Esophagus squamous epithelium (tissue), 5 donors: ENCODE results near the gene B4GALT4. TPM values are rescaled to one million over a fixed set of nuclear protein-coding genes. Genes with fewer than 3 reads are reported as not detected.

Source experiments
- DNase-seq: peaks from one replicate; lab custom pipeline; 2025; lab: John Stamatoyannopoulos, UW
- H3K27ac ChIP-seq, 4 donors: fragments of 200-600 bp; sonication (generic); one replicate each; pipeline ENCODE4 v1.5.1; 2016 to 2019; ENCODE audit warnings: mild to moderate bottlenecking in 1 of 4
- H3K27me3 ChIP-seq, 4 donors: fragments of 200-600 bp; sonication (generic); 1 replicate in 3 of 4; 2 replicates in 1 of 4; pipeline versions ENCODE4 v1.5.1 to v1.6.0; 2017 to 2021; ENCODE audit warnings: antibody characterized with exemption in 1 of 4
- H3K36me3 ChIP-seq, 3 donors: fragments of 200-600 bp; sonication (generic); one replicate each; pipeline ENCODE4 v1.5.1; 2016 to 2019
- H3K4me1 ChIP-seq, 3 donors: fragments of 200-600 bp; sonication (generic); one replicate each; pipeline ENCODE4 v1.5.1; 2017 to 2019
- H3K4me3 ChIP-seq, 4 donors: fragments of 200-600 bp; sonication (generic); 1 replicate in 3 of 4; 2 replicates in 1 of 4; pipeline ENCODE4 v1.5.1; 2016 to 2019; ENCODE audit warnings: mild to moderate bottlenecking in 2 of 4, moderate library complexity in 1 of 4
- H3K9me3 ChIP-seq, 3 donors: fragments of 200-600 bp; sonication (generic); one replicate each; pipeline ENCODE4 v1.5.1; 2016 to 2019
- CTCF ChIP-seq, 6 experiments: fragments of 450-650 bp in 4 of 6; fragments of 200-600 bp in 2 of 6; sonication (generic) in 2 of 6; IDR thresholded peaks; one replicate each; pipeline ENCODE4 v1.5.1; 2016 to 2019; ENCODE audit warnings: antibody characterized with exemption in 6 of 6, mild to moderate bottlenecking in 4 of 6, moderate library complexity in 4 of 6
- POLR2A ChIP-seq, 4 donors: fragments of 450-650 bp; IDR thresholded peaks; one replicate each; pipeline ENCODE4 v1.6.1; 2017; ENCODE audit warnings: antibody characterized with exemption in 4 of 4, mild to moderate bottlenecking in 4 of 4, moderate library complexity in 3 of 4
- WGBS, 2 donors: methylation state at CpG; one replicate each; pipeline ENCODE4 v1.1.5; 2018; 5-methylcytosine and 5-hydroxymethylcytosine counted together
- intact Hi-C: fragments of 100-400 bp; cut with DNase I; formaldehyde crosslinking; loops from one replicate; pipeline ENCODE4 v1.15.0; 2022
- total RNA-seq, 4 donors: library from RNA; depleted of rRNA; stranded (reverse); fragments of >200 nt; gene quantifications; one replicate each; pipeline ENCODE4 v1.1.0, GENCODE V29; 2016
- donor health status: DM: yes; HTN: yes; CAD: no.

The B4GALT4 gene
- total RNA-seq, 4 donors from 2014 or later, result 12.8 to 21.6 (median 15.9) TPM

GRCh38 chr3:119184796-119185570, 55.7 kb downstream of the B4GALT4 start:
- Histone ChIP-seq H3K4me3 (no peak overlapping the region), H3K36me3 (no peaks in the 10 kb centered on the region), H3K27ac (no peak overlapping the region), H3K4me1 (no peaks in the 10 kb centered on the region), H3K9me3 (no peaks in the 10 kb centered on the region), H3K27me3 (no peaks in the 10 kb centered on the region)
- TF ChIP-seq POLR2A (IDR thresholded peaks at IDR 0.05), result no peak
- TF ChIP-seq CTCF (IDR thresholded peaks at IDR 0.05), result no peak
- 68 to 69% methylated on average over 7 of the region's 7 CpGs for WGBS, 2 donors
- no peak for DNase-seq
- intact Hi-C loops, result no loop called here

GRCh38 chr3:119184111-119184510, 56.6 kb downstream of the B4GALT4 start:
- intact Hi-C loops, result no loop called here
- no peak overlapping the region for H3K4me3 ChIP-seq
- H3K9me3 ChIP-seq, result no peaks in the 10 kb centered on the region
- H3K27me3 ChIP-seq, result no peaks in the 10 kb centered on the region
- WGBS, 2 donors, result 83 to 94% methylated on average over 7 of the region's 9 CpGs
- TF ChIP-seq CTCF (IDR thresholded peaks at IDR 0.05) (no peak), POLR2A (IDR thresholded peaks at IDR 0.05) (no peak)
- H3K4me1 ChIP-seq, result no peaks in the 10 kb centered on the region
- DNase-seq, result no peak
- H3K27ac ChIP-seq, result no peak overlapping the region
- H3K36me3 ChIP-seq, result no peaks in the 10 kb centered on the region

- no peak overlapping the region for H3K4me3 ChIP-seq
- intact Hi-C loops, result no loop called here
- no peaks in the 10 kb centered on the region for H3K27me3 ChIP-seq
- no peak overlapping the region for H3K27ac ChIP-seq
- peaks cover 0 to 5% (median 0%) of the 10 kb centered on the region in 3 donors for H3K4me1 ChIP-seq
- no peaks in the 10 kb centered on the region for H3K9me3 ChIP-seq
- H3K36me3 ChIP-seq, result no peaks in the 10 kb centered on the region
- no peak for DNase-seq
- 31 to 60% methylated on average over 3 of the region's 3 CpGs for WGBS, 2 donors
- TF ChIP-seq CTCF (IDR thresholded peaks at IDR 0.05) (no peak), POLR2A (IDR thresholded peaks at IDR 0.05) (no peak)
Observed at GRCh38 chr3:119181765-119182164, 58.9 kb downstream of the B4GALT4 start.

GRCh38 chr3:119177321-119177720, 63.4 kb downstream of the B4GALT4 start:
- intact Hi-C loops, result no loop called here
- no peak for DNase-seq
- 54 to 62% methylated on average over 4 of the region's 4 CpGs for WGBS, 2 donors
- no peaks in the 10 kb centered on the region for H3K27me3 ChIP-seq
- H3K36me3 ChIP-seq, result no peaks in the 10 kb centered on the region
- no peaks in the 10 kb centered on the region for H3K9me3 ChIP-seq
- no peak overlapping the region for H3K4me3 ChIP-seq
- TF ChIP-seq CTCF (IDR thresholded peaks at IDR 0.05) (no peak), POLR2A (IDR thresholded peaks at IDR 0.05) (no peak)
- peak overlapping the region in 3 of 4 donors; percentile 66 to 84 (median 82) for H3K27ac ChIP-seq
- H3K4me1 ChIP-seq, result peaks cover 0 to 18% (median 0%) of the 10 kb centered on the region in 3 donors

DNA sequence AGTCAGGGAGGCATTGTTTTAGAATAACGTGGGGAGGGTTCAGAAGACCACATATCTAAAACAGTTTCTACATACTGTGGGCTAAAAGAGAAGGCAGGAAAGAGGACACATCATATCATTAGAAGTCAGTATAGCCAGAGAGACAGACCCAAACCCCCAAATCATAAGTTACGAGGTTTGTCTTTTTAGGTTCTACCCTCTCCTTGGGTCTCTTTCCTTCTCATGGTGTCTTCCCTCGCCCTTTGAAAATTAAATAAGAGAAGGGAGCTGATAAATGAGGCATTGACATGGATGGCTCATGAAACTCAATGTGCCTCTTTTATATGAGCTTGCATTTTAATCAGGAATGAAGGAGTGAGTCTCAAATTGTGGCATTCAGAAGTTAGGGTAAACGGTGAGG, 63.9 kb downstream of the B4GALT4 start:
- intact Hi-C loops, result no loop called here
- no peaks in the 10 kb centered on the region for H3K27me3 ChIP-seq
- peak overlapping the region in 3 of 4 donors; percentile 66 to 84 (median 82) for H3K27ac ChIP-seq
- peaks cover 0 to 18% (median 0%) of the 10 kb centered on the region in 3 donors for H3K4me1 ChIP-seq
- no peak for TF ChIP-seq POLR2A (IDR thresholded peaks at IDR 0.05)
- no peak for TF ChIP-seq CTCF (IDR thresholded peaks at IDR 0.05)
- H3K4me3 ChIP-seq, result no peak overlapping the region
- no peaks in the 10 kb centered on the region for H3K9me3 ChIP-seq
- DNase-seq, result no peak
- H3K36me3 ChIP-seq, result no peaks in the 10 kb centered on the region
- WGBS, 2 donors, result 50 to 62% methylated on average over 4 of the region's 4 CpGs
